Testis (tissue), 2 donors: ENCODE measurements around the gene CACNA2D1.
"Not testable (repeated sequence)": the region's sequence is repeated elsewhere in the genome, so short reads cannot be mapped to it uniquely, and the experiment has no call there.

ENCODE experiments used
- POLR2A ChIP-seq: fragments of 450-650 bp; IDR thresholded peaks from one replicate; pipeline ENCODE4 v1.6.1; 2017; ENCODE audit warnings: antibody characterized with exemption, mild to moderate bottlenecking, moderate library complexity
- TF ChIP-seq, protein P1 (sequence below), 3 experiments: fragments of 450-650 bp in 2 of 3; fragments of 200-600 bp in 1 of 3; sonication (generic) in 1 of 3; IDR thresholded peaks; one replicate each; pipeline ENCODE4 v1.5.1; 2016 to 2019; ENCODE audit warnings: antibody characterized with exemption in 3 of 3, mild to moderate bottlenecking in 2 of 3, moderate library complexity in 1 of 3

DNA sequence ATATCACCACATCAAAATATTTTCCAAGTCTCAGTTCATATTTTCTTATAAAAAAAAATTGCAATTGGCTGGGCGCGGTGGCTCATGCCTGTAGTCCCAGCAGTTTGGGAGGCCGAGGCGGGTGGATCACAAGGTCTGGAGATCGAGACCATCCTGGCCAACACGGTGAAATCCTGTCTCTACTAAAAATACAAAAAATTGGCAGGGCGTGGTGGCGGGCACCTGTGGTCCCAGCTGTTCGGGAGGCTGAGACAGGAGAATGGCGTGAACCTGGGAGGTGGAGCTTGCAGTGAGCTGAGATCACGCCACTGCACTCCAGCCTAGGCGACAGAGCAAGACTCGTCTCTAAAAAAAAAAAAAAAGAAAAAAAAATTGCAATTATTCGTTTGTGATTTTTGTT, 303.0 kb downstream of the CACNA2D1 start:
- TF ChIP-seq, protein P1, sequence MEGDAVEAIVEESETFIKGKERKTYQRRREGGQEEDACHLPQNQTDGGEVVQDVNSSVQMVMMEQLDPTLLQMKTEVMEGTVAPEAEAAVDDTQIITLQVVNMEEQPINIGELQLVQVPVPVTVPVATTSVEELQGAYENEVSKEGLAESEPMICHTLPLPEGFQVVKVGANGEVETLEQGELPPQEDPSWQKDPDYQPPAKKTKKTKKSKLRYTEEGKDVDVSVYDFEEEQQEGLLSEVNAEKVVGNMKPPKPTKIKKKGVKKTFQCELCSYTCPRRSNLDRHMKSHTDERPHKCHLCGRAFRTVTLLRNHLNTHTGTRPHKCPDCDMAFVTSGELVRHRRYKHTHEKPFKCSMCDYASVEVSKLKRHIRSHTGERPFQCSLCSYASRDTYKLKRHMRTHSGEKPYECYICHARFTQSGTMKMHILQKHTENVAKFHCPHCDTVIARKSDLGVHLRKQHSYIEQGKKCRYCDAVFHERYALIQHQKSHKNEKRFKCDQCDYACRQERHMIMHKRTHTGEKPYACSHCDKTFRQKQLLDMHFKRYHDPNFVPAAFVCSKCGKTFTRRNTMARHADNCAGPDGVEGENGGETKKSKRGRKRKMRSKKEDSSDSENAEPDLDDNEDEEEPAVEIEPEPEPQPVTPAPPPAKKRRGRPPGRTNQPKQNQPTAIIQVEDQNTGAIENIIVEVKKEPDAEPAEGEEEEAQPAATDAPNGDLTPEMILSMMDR (IDR thresholded peaks at IDR 0.05): not testable (repeated sequence)
- TF ChIP-seq POLR2A: not testable (repeated sequence)
